Stimulated activated CD8-positive, alpha-beta memory T cell treated with anti-CD3 and anti-CD28 coated beads, Interleukin-4, amount 100 ng/mL, for 48 hours (primary cell): ENCODE measurements around the gene RAB6A.
"Not testable (repeated sequence)": the region's sequence is repeated elsewhere in the genome, so short reads cannot be mapped to it uniquely, and the experiment has no call there.

ENCODE experiments used
- DNase-seq: peaks from one replicate; pipeline ENCODE4 v3.0.0-alpha.2; 2020

Gene RAB6A

DNA sequence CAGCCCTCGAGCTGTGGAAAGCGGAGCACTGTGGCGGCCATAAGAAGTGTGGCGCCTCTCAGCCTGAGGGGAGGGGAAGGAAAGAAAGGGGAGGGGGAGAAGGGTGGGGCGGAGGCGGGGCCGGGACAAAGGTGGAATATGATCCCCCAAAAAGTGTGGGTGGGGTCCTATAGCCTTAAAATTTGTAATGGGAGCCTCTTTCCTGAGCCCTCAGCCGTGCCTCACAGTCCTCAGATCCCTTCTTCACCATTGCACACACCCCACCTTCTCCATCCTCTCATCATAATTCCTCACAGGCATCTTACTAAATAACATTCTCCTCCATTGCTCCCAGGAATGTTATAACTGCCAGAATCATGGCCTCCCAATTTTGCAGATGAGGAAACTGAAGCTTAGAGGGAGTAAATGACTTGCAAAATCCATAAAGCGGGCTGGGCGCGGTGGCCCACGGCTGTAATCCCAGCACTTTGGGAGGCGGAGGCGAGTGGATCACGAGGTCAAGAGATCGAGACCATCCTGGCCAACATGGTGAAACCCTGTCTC is 600 bp upstream of the RAB6A start:
- no peak for DNase-seq

DNA sequence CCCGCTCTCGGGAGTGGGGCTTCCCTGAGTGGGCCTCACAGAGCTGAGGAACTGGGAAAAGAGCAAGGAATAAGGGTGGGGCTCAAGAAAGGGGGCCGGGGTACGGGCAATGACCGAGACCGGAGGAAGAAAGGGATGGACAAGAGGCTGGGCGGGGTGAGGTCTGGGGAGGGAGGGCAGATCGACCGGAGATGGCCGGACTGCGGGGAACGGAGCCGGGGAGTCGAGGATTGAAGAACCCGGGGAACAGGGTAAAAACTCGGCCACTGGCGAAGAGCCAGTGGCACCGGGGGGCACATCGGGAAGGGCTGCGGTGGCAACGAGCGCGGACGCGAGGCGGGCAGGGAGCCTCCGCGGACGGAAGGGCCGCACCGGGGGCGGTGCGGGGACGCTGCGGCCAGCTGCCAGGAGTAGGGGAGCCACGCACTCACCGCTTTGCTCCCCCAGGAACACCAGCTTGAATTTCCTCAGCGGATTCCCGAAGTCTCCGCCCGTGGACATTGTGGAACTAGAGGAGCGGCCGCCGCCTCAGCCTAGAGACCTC is 667 bp downstream of the RAB6A start:
- peak; percentile 37 for DNase-seq

DNA sequence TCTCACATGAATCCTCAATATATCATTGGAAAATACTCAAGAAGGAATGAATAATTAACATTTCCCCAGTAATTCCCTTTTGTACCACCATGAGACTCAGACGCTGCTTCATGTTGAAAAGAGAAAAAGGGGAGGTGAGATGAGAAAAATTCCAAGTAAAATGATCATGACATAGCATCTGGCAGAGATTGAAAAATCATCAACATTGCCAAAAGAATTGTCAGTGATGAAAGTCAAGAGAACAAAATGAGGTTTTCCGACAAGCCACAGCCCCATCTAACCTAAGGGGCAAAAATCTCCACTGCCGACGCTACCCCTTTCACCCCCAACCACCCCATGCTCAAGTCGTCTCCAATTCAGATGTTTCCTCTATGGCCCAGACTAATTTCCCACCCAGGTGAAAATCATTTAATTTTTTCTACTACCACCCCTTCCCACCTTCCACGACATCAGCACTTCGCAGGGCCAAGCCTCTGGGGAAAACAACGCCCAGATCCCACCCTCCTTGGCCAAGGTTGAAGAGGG is 1.2 kb downstream of the RAB6A start:
- no peak for DNase-seq

DNA sequence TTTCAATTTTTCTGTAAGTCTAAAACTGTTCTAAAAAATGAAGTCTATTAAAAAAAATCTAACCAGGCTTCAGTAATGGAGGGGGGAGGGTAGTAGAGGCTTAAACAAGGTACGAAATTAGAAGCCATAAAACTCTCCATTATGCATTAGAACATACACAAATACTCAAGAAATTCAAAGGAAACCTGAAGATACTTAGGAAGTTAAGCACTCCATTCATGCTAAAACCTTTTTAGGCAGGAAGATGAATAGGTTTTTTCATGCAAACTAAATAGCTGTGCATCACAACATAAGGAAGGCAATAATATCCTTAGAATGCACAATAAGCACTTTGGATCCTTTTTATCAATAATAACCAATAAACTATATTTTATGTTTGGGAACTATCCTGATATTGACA is 2.4 kb downstream of the RAB6A start:
- DNase-seq = no peak

DNA sequence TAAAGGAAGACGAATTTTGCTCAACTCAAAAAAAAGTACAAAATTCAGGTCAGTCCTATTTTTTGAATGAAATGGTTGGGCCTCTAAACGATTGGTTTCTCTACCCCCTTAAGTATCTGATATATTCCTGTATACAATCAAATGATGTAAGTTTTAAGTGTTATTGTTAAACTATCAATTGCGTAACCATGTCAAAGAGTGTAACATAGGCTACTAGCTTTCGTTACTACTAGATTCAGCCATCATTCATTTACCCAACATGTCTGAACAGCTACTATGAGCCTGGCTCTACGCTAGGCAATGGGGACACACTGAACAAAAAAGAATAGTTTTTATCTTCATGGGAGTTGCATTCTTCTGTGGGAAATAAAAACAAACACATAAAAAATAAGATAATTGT is 3.3 kb downstream of the RAB6A start:
- no peak for DNase-seq

DNA sequence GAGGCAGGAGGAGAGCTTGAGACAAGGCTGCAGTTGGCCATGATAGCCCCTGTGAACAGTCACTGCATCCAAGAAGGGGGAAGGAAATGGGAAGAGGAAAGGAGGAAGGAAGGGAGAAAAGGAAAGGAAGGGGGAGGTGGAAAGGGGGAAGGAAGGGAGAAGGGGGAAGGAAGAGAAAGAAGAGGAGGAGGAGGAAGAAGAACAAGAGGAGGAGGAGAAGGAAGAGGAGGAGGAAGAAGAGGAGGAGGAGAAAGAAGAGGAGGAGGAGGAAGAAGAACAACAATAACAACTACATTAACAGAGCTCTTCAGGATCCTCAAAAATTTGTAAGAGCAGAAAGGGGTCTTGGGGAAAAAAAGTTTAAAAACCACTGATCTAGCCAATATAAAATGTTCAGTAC is 5.2 kb downstream of the RAB6A start:
- no peak for DNase-seq

DNA sequence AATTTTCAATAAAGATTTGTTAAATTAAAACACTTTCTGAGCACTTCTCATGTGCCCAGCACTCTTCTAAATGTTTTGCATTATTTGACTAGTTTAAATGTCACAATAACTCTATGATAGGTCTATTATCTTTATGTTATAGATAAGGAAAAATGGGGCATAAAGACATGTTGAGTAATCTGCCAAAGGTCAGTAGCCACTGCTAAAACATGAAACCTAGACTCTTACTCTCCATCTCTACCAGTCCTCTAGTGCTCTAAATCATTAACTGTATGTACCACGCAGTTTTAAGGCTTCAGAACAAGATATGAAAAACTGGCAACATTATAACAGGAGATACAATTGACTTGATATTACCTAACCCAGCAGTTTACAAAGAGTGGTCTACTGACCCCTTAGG is 6.9 kb downstream of the RAB6A start:
- DNase-seq = no peak

DNA sequence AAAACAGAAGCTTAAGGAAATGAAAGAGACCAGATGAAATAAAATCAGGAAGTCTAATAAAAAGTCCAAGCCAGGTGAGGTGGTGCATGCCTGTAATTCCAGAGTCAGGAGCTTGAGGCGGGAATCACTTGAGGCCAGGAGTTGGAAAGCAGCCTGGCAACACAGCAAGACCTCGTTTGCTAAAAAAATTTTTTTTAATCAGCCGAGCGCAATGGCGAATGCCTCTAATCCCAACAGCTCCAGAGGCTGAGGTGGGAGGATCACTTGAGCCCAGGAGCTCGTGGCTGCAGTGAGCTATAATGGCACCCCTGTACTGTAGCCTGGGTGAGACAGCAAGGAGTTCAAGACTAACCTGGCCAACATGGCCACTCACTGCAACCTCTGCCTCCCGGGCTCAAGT is 8.0 kb downstream of the RAB6A start:
- DNase-seq = no peak

DNA sequence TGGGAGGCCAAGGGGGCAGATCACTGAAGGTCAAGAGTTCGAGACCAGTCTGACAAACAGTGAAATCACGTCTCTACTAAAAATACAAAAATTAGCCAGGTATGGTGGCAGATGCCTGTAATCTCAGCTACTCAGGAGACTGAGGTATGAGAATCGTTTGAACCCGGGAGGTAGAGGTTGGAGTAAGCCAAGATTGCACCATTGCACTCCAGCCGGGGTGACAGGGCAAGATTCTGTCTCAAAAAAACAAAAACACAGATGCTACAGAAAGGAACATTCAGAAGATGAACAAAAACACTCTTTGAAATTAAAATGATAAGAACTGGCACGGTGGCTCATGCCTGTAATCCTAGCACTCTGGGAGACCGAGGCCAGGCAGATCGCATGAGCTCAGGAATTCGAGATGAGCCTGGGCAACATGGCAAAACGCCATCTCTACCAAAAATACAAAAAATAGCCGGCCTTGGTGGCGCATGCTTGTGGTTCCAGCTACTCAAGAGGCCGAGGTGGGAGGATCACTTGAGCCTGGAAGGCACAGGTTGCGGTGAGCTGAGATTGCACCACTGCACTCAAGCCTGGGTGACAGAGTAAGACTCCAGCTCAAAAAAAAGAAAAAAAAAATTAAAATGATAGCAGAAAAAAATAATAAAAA is 8.5 kb downstream of the RAB6A start:
- no peak for DNase-seq

DNA sequence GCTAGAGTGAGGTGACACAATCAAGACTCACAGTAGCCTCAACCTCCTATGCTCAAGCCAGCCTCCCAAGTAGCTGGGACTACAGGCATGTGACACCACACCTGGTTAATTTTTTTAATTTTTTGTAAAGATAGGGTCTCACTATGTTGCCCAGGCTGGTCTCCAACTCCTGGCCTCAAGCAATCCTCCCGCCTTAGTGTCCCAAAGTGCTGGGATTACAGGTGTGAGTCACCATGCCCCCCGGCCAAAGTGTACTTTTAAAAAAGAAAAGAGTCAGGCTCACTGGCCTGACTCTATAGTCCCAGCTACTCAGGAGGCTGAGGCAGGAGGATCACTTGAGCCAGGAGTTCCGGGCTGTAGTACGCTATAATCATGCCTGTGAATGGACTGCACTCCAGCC is 10.0 kb downstream of the RAB6A start:
- DNase-seq = not testable (repeated sequence)

DNA sequence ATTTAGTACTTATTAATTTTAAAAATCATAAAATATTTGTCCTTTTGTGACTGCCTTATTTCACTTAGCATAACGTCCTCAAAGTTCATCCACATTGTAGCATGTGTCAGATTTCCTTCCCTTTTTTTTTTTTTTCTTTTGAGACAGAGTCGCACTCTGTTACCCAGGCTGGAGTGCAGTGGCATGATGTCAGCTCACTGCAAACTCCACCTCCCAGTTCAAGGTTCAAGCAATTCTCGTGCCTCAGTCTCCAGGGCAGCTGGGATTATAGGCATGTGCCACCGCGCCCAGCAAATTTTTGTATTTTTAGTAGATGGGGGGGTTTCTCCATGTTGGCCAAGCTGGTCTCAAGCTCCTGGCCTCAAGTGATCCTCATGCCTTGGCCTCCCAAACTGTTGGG is 10.6 kb downstream of the RAB6A start:
- DNase-seq = no peak

DNA sequence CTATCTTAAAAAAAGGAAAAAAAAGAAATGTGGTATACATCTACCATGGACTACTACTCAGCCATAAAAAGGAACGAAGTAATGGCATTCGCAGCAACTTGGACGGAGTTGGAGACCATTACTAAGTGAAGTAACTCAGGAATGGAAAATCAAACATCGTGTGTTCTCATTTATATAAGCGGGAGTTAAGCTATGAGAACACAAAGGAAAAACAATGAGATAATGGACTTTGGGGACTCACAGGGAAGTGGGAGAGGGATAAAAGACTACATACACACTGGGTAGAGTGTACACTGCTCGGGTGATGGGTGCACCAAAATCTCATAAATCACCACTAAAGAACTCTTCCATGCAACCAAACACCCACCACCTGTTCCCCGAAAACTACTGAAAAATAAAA is 11.8 kb downstream of the RAB6A start:
- DNase-seq = no peak

DNA sequence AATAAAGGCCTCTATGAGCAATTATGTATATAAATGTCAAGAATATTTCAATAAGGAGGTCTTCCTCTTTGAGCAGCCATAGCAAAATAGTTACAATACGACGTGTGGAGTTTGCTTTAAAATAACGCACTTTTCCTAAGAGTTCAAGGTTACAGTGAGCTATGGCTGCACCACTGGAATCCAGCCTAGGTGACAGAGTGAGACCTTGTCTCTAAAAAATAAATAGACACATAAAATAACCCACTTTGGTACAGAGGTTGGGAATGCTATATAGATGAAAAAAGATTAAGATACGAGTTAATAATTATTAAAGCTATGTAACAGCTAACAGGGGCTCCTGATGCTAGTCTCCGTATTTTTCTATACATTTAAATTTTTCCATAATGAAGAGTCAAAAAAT is 12.6 kb downstream of the RAB6A start:
- DNase-seq = no peak

DNA sequence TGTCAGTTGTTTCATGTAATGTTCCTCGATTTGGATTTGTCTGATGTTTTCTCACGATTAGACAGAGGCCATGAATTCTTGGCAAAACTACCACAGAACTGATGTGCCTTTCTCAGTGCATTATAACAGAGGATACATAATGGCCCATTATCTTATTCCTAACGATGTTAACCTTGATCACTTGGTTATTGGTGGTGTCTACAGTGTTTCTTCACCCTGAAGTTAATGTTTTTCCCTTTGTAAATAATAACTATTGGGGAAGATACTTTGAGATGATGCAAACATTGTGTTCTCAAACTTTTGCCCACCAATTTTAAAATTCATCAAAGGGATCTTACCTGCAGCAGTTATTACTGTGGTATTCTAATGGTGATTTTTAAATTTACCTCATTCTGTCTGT is 13.1 kb downstream of the RAB6A start:
- DNase-seq = no peak

DNA sequence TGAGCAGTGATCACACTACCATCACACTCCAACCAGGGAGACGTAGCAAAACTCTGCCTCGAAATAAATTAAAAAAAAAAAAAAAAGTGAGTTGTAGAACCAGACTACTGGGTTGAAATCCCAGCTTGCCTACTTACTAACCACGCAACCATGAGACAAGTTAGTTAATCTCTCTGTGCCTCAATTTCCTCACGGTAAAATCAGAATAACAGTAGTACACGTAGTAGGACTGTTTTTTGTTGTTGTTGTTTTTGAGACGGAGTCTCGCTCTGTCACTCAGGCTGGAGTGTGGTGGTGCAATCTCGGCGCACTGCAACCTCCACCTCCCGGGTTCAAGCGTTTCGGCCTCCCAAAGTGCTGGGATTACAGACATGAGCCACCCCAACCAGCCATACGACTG is 14.2 kb downstream of the RAB6A start:
- DNase-seq = no peak

DNA sequence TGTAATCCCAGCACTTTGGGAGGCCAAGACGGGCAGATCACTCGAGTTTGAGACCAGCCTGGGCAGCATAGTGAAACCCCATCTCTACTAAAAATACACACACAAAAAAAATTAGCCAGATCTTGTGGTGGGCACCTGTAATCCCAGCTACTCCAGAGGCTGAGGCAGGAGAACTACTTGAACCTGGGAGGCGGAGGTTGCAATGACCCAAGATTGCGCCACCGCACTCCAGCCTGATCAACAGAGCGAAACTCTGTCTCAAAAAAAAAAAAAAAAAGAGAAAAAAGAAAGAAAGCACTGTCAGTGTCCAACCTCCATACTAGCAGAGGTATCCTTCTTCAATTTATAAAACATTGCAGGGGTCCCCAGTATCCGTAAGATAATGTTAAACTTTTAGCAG is 17.8 kb downstream of the RAB6A start:
- no peak for DNase-seq

DNA sequence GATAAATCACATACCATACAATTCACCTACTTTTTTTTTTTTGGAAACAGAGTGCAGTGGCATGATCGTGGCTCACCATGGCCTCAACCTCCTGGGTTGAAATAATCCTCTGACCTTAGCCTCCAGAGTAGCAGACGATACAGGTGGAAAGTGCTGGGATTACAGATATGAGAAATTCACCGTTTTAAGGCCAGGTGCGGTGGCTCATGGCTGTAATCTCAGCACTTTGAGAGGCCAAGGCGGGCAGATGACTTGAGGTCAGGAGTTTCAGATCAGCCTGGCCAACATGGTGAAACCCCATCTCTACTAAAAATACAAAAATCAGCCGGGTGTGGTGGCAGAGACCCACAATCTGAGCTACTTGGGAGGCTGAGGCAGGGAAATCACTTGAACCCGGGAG is 24.9 kb downstream of the RAB6A start:
- DNase-seq = not testable (repeated sequence)

DNA sequence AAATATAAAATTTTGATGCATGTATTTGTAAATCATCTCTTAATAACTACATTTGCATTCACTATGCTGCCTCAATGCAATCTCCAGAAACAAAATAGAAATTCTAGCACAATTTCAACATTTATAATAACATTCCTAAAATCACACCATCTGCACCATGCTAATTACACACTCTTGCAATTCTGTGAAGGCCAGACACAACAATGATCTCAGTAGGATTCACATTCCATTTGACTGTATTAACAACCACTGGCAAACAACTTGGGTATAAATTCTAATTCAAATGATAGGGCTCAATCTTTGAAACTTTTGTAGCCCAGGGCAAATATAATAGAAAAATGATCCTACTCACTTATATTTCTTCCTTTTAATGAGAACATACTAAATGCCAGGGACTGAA is 25.9 kb downstream of the RAB6A start:
- no peak for DNase-seq

DNA sequence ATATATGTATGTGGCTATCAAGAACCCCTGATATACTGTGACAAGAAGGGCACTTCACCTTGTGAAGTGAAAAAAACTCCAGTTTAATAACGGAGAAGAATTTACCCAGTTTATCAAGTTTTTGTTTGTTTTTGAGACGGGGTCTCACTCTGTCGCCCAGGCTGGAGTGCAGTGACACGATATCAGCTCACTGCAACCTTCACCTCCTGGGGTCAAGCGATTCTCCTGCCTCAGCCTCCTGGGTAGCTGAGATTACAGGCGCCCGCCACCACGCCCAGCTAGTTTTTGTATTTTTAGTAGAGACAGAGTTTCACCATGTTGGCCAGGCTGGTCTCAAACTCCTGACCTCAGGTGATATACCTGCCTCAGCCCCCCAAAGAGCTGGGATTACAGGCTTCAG is 26.9 kb downstream of the RAB6A start:
- DNase-seq = not testable (repeated sequence)

DNA sequence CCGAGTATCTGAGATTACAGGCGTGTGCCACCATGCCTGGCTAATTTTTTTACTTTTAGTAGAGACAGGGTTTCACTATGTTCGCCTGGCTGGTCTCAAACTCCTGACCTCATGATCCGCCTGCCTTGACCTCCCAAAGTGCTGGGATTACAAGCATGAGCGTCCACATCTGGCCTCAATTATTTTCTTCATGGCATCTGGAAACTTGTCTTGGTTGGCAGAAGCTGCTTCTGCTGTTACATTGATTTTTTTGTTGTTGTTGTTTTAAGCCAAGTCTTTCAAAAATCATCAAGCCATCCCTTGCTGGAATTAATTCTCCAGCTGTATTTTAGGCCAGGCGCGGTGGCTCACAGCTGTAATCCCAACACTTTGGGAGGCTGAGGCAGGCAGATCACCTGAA is 27.9 kb downstream of the RAB6A start:
- DNase-seq = not testable (repeated sequence)

DNA sequence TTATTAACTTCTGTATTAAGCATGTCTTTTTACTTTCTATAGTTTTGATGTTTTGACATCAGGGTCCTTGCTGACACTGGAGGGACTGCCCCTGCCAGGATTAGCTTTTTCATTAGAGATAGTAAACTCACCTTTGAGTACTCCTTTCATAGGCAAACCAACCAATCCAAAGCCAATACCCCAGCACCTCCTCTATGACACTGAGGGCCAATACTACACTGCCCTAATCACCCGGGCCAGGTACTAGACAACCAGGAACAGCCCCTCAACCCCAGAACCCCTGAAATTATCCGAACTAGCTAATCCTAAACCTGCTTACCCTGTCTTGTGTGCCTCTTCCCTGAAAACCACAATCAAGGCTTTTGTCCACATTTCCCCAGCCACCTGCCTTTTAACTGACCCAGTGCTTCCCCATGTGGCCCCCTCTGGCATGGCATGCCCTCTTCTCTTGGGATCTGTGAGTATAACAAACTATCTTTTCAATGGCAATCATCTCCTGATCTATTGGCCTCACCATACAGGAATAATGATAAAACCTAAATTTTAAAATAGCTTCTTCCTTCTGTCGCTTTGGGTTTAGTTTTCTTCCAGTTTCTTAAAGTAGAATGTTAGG is 31.2 kb downstream of the RAB6A start:
- peak; percentile 30 for DNase-seq

DNA sequence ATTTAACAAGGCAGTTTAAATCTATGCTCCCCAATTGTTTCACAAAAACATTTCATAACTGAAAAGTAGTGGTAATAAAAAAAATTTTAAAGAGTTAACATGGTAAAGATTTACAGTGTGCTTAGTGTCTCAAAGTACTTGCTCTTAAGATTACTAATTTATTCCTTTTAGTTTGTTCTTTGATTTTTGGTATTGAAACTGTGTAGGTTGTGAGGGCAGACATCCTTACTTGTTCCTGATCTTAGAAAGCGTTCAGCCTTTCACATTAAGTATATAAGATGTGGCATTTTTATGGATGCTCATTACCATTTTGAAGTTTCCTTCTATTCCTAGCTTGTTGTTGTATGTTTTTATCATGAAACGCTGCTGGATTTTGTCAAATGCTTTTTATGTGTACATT is 32.9 kb downstream of the RAB6A start:
- no peak for DNase-seq

DNA sequence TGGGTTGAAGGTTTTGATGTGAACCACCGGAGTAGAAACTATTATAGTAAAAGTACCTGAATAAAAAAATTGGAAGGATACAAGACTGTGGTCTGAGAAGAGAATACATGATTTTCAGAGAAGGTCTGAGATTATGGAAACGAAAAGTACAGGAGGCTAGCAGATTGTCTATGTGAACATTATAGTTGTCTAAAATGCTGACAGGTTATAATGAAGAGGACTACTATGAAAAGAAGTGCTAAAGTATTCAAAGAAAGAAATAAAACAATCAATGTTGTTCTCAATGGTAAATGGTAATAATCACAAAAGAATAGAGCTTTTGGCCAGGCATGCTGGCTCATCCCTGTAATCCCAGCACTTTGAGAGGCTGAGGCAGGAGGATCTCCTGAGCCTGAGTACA is 34.0 kb downstream of the RAB6A start:
- no peak for DNase-seq

DNA sequence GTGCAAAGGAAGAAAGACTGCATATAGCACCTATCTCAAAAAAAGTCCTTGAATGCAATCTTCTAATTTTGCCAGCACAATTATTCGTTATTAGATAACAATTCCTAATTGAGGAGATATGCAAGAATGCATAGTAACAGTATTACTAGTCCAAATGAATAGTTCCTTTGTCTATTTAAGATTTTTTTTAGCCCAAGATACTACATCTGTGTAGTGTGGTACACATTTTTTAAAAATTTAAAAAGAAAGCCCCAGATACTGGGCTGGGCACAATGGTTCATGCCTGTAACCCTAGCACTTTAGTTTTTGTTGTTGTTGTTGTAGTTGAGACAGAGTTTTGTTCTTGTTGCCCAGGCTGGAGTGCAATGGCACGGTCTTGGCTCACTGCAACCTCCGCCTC is 43.7 kb downstream of the RAB6A start:
- no peak for DNase-seq
